NB4 (cell line): ENCODE measurements around the gene SLC35A3.

Experiments used
- MYC ChIP-seq: IDR thresholded peaks from 2 replicates; pipeline ENCODE4 v1.6.1; 2011; ENCODE audit warnings: low read depth, low read length
- POLR2A ChIP-seq: IDR thresholded peaks from 2 replicates; pipeline ENCODE4 v1.6.1; 2011; ENCODE audit warnings: mild to moderate bottlenecking; ENCODE audit not compliant: insufficient read length; ENCODE audit errors: extremely low read depth
- TF ChIP-seq, protein P1 (sequence below): IDR thresholded peaks from one replicate; pipeline ENCODE4 v1.5.1; 2012; ENCODE audit warnings: low read depth, low read length
- TF ChIP-seq, protein P2 (sequence below): IDR thresholded peaks from 2 replicates; pipeline ENCODE4 v1.6.1; 2011; ENCODE audit warnings: low read depth, low read length

DNA sequence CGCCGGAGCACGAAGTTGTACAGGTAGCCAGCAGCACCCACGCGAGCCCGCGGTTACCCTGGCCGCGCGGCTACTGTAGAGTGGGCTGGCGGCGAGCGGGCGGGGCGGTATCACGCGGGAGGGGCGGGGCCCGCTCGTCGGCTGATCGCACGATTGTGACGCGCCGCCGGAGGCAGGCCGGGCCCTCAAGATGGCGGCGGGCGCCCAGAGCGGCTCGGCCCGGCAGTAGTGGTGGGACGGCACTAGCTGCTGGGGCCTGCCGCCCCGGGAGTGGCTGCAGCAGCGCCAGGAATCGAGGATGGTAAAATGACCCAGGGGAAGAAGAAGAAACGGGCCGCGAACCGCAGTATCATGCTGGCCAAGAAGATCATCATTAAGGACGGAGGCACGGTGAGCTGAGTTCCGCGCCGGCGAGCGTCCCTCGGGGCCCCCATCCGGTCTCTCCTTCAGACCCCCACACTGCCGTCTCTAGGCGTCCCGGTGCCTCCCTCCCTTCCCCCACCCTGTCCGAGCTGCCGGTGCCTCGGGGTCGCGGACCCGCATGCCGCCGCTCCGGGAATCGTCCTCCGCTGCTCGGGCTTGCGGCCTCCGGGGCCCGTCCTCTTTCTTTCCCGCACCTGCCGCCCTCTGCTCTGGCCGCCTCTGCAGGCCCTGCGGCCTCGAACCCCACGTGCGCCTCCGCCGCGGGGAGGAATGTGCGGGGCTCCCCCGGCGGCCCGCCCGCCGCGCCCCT is 68.3 kb downstream of the SLC35A3 start:
- TF ChIP-seq, protein P1, sequence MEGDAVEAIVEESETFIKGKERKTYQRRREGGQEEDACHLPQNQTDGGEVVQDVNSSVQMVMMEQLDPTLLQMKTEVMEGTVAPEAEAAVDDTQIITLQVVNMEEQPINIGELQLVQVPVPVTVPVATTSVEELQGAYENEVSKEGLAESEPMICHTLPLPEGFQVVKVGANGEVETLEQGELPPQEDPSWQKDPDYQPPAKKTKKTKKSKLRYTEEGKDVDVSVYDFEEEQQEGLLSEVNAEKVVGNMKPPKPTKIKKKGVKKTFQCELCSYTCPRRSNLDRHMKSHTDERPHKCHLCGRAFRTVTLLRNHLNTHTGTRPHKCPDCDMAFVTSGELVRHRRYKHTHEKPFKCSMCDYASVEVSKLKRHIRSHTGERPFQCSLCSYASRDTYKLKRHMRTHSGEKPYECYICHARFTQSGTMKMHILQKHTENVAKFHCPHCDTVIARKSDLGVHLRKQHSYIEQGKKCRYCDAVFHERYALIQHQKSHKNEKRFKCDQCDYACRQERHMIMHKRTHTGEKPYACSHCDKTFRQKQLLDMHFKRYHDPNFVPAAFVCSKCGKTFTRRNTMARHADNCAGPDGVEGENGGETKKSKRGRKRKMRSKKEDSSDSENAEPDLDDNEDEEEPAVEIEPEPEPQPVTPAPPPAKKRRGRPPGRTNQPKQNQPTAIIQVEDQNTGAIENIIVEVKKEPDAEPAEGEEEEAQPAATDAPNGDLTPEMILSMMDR: no peak
- TF ChIP-seq, protein P2, sequence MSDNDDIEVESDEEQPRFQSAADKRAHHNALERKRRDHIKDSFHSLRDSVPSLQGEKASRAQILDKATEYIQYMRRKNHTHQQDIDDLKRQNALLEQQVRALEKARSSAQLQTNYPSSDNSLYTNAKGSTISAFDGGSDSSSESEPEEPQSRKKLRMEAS: peak; percentile 60; the same call in 1 of the 2 replicates
- TF ChIP-seq POLR2A (peak; percentile 93), MYC (peak; percentile 78)
